ENCODE data around the gene LBP.

GRCh38 chr20:38297916-38298674 lies 48.2 kb upstream of the LBP start:
- no peak for TF ChIP-seq CTCF (conservative IDR thresholded peaks at IDR 0.05; ENCODE audit: low read depth in 2 of 2)
- no peak for TF ChIP-seq ETS1 (IDR thresholded peaks at IDR 0.05)
- TF ChIP-seq POLR2AphosphoS5 (IDR thresholded peaks at IDR 0.05; ENCODE audit: low read depth) = no peak
- no peak for TF ChIP-seq EZH2phosphoT487 (IDR thresholded peaks at IDR 0.05; ENCODE audit: unreplicated experiment)
- no peak for TF ChIP-seq EZH2 (IDR thresholded peaks at IDR 0.05; ENCODE audit: low read depth, unreplicated experiment)
- TF ChIP-seq STAT1 (IDR thresholded peaks at IDR 0.05; ENCODE audit: unreplicated experiment) = no peak
- no peak for TF ChIP-seq REST (IDR thresholded peaks at IDR 0.05; ENCODE audit: unreplicated experiment)
- TF ChIP-seq ZNF331 (CRISPR knock-in tag; IDR thresholded peaks at IDR 0.05; ENCODE audit: low read depth) = no peak
- TF ChIP-seq JUNB (IDR thresholded peaks at IDR 0.05; ENCODE audit: unreplicated experiment) = no peak
- TF ChIP-seq NANOG (IDR thresholded peaks at IDR 0.05; ENCODE audit: borderline replicate concordance) = no peak
- TF ChIP-seq CREB1 (CRISPR knock-in tag; IDR thresholded peaks at IDR 0.05; ENCODE audit: low read depth) = no peak

Measured in GM23338 (cell line).